Thymus (tissue), 11 donors: ENCODE results near the gene TMEM255B. TPM values are rescaled to one million over a fixed set of nuclear protein-coding genes. Genes with fewer than 3 reads are reported as not detected.
A peak's percentile ranks its signal among the peaks of the same experiment; 100 is the strongest.
"Not testable (repeated sequence)": the region's sequence is repeated elsewhere in the genome, so short reads cannot be mapped to it uniquely, and the experiment has no call there.

ENCODE experiments used
- DNase-seq, 9 donors: peaks; one replicate each; pipeline ENCODE4 v3.0.0-alpha.2; 2013; ENCODE audit warnings: low spot score in 9 of 9, low read depth in 6 of 9, missing footprints in 1 of 9
- H3K27ac ChIP-seq, 2 donors: one replicate each; pipeline ENCODE4 v1.5.1; 2013; ENCODE audit warnings: control low read depth in 1 of 2, low read depth in 1 of 2, low read length in 1 of 2, mild to moderate bottlenecking in 1 of 2, moderate library complexity in 1 of 2
- H3K27me3 ChIP-seq, 2 donors: one replicate each; pipeline ENCODE4 v1.5.1; 2013; ENCODE audit warnings: low read length in 1 of 2; ENCODE audit not compliant: control insufficient read depth in 2 of 2, insufficient read depth in 1 of 2
- H3K36me3 ChIP-seq, 2 donors: one replicate each; pipeline ENCODE4 v1.5.1; 2013; ENCODE audit warnings: low read length in 1 of 2, mild to moderate bottlenecking in 1 of 2, moderate library complexity in 1 of 2; ENCODE audit not compliant: control insufficient read depth in 2 of 2, insufficient read depth in 2 of 2
- H3K4me1 ChIP-seq, 2 donors: one replicate each; pipeline ENCODE4 v1.5.1; 2013; ENCODE audit warnings: low read length in 2 of 2; ENCODE audit not compliant: control insufficient read depth in 2 of 2, insufficient read depth in 2 of 2
- H3K4me3 ChIP-seq, 2 donors: one replicate each; pipeline ENCODE4 v1.5.1; 2013; ENCODE audit warnings: low read length in 2 of 2, control low read depth in 1 of 2, mild to moderate bottlenecking in 1 of 2
- H3K9me3 ChIP-seq, 2 donors: one replicate each; pipeline ENCODE4 v1.5.1; 2013; ENCODE audit warnings: low read length in 1 of 2, mild to moderate bottlenecking in 1 of 2; ENCODE audit not compliant: control insufficient read depth in 2 of 2, insufficient read depth in 1 of 2
- WGBS: extraction: QIAGEN DNeasy Blood & Tissue Kit; methylation state at CpG from one replicate; pipeline ENCODE4 v1.1.7; 2013; 5-methylcytosine and 5-hydroxymethylcytosine counted together
- polyA plus RNA-seq: library from polyadenylated mRNA; stranded (reverse); fragments of 200-250 nt; gene quantifications from one replicate; pipeline ENCODE4 v1.2.3, GENCODE V29; 2013
- total RNA-seq: library from RNA; stranded (reverse); fragments of 120-200 nt; gene quantifications from one replicate; pipeline ENCODE4 v1.2.4, GENCODE V29; 2013
- donor health status: healthy.

The TMEM255B gene
- total and polyA plus RNA-seq, 2 donors = 0.61 to 7.2 TPM

- WGBS = 95% methylated on average over 23 of the region's 23 CpGs
- H3K4me3 ChIP-seq = no peak overlapping the region
- no peaks in the 10 kb centered on the region for H3K36me3 ChIP-seq
- no peak for DNase-seq
- no peak overlapping the region for H3K27ac ChIP-seq
- H3K4me1 ChIP-seq = no peaks in the 10 kb centered on the region
- peaks cover 0 to 5% of the 10 kb centered on the region in 2 donors for H3K9me3 ChIP-seq
- H3K27me3 ChIP-seq = peaks cover 0 to 21% of the 10 kb centered on the region in 2 donors
Measured at GRCh38 chr13:113750554-113751399, 8.2 kb upstream of the TMEM255B start.

GRCh38 chr13:113751491-113751890, 7.5 kb upstream of the TMEM255B start:
- WGBS = 96% methylated on average over 19 of the region's 19 CpGs
- no peak for DNase-seq
- H3K27me3 ChIP-seq = peaks cover 0 to 21% of the 10 kb centered on the region in 2 donors
- no peak overlapping the region for H3K4me3 ChIP-seq
- peaks cover 0 to 5% of the 10 kb centered on the region in 2 donors for H3K9me3 ChIP-seq
- no peaks in the 10 kb centered on the region for H3K36me3 ChIP-seq
- no peaks in the 10 kb centered on the region for H3K4me1 ChIP-seq
- H3K27ac ChIP-seq = no peak overlapping the region

GRCh38 chr13:113752211-113752986, 6.6 kb upstream of the TMEM255B start:
- peaks cover 0 to 25% of the 10 kb centered on the region in 2 donors for H3K27me3 ChIP-seq
- 97% methylated on average over 78 of the region's 78 CpGs for WGBS
- not testable (repeated sequence) for H3K36me3 ChIP-seq, H3K9me3 ChIP-seq, H3K27ac ChIP-seq, H3K4me3 ChIP-seq, DNase-seq, H3K4me1 ChIP-seq

GRCh38 chr13:113753171-113753570, 5.9 kb upstream of the TMEM255B start:
- Histone ChIP-seq H3K9me3 (peaks cover 0 to 5% of the 10 kb centered on the region in 2 donors), H3K27ac (no peak overlapping the region), H3K4me3 (no peak overlapping the region), H3K36me3 (no peaks in the 10 kb centered on the region), H3K4me1 (peaks cover 0 to under 1% of the 10 kb centered on the region in 2 donors), H3K27me3 (peaks cover 2 to 32% of the 10 kb centered on the region in 2 donors)
- no peak for DNase-seq
- WGBS = 85% methylated on average over 11 of the region's 11 CpGs

GRCh38 chr13:113754242-113754641, 4.8 kb upstream of the TMEM255B start:
- no peak for DNase-seq
- no peak overlapping the region for H3K4me3 ChIP-seq
- H3K27me3 ChIP-seq = peaks cover 2 to 41% of the 10 kb centered on the region in 2 donors
- peaks cover 3 to 8% of the 10 kb centered on the region in 2 donors for H3K4me1 ChIP-seq
- H3K27ac ChIP-seq = no peak overlapping the region
- WGBS = 80% methylated on average over 7 of the region's 7 CpGs
- H3K36me3 ChIP-seq = no peaks in the 10 kb centered on the region
- H3K9me3 ChIP-seq = peaks cover 0 to 5% of the 10 kb centered on the region in 2 donors

- WGBS = 92% methylated on average over 15 of the region's 15 CpGs
- Histone ChIP-seq H3K9me3 (peaks cover 0 to 5% of the 10 kb centered on the region in 2 donors), H3K36me3 (no peaks in the 10 kb centered on the region), H3K4me1 (peaks cover 3 to 12% of the 10 kb centered on the region in 2 donors), H3K27ac (no peak overlapping the region), H3K27me3 (peaks cover 4 to 46% of the 10 kb centered on the region in 2 donors), H3K4me3 (no peak overlapping the region)
- no peak for DNase-seq
Measured at GRCh38 chr13:113754691-113755090, 4.3 kb upstream of the TMEM255B start.

- Histone ChIP-seq H3K9me3 (peaks cover 0 to 5% of the 10 kb centered on the region in 2 donors), H3K27ac (no peak overlapping the region), H3K4me3 (no peak overlapping the region), H3K27me3 (peaks cover 14 to 65% of the 10 kb centered on the region in 2 donors), H3K36me3 (no peaks in the 10 kb centered on the region), H3K4me1 (peaks cover 3 to 15% of the 10 kb centered on the region in 2 donors)
- no peak for DNase-seq
- 92% methylated on average over 20 of the region's 20 CpGs for WGBS
Measured at GRCh38 chr13:113756441-113757097, 2.5 kb upstream of the TMEM255B start.

- H3K4me3 ChIP-seq = peak overlapping the region; percentile 29 to 56
- peaks cover 3 to 15% of the 10 kb centered on the region in 2 donors for H3K4me1 ChIP-seq
- H3K36me3 ChIP-seq = no peaks in the 10 kb centered on the region
- 3% methylated on average over 26 of the region's 26 CpGs for WGBS
- no peaks in the 10 kb centered on the region for H3K9me3 ChIP-seq
- H3K27me3 ChIP-seq = peaks cover 16 to 74% of the 10 kb centered on the region in 2 donors
- DNase-seq = no peak
- H3K27ac ChIP-seq = no peak overlapping the region
Measured at GRCh38 chr13:113759525-113760137, 605 bp downstream of the TMEM255B start.
